ENCODE measurements around the gene RAB40B.

The RAB40B gene

GRCh38 chr17:82662711-82663261, 35.7 kb downstream of the RAB40B start:
- no peak; the same call in 2 of the 3 replicates for ATAC-seq
- TF ChIP-seq SNAI2 (CRISPR knock-in tag; IDR thresholded peaks at IDR 0.05) (no peak), ZFP30 (CRISPR knock-in tag; IDR thresholded peaks at IDR 0.05) (no peak), ZNF8 (CRISPR knock-in tag; IDR thresholded peaks at IDR 0.05) (no peak), ZNF565 (CRISPR knock-in tag; conservative IDR thresholded peaks at IDR 0.05; ENCODE audit: low read depth) (no peak), ZC3H10 (CRISPR knock-in tag; IDR thresholded peaks at IDR 0.05) (no peak), ZNF70 (CRISPR knock-in tag; IDR thresholded peaks at IDR 0.05) (no peak), ARNTL (CRISPR knock-in tag; IDR thresholded peaks at IDR 0.05; ENCODE audit: borderline replicate concordance, low read depth) (no peak), PPARA (CRISPR knock-in tag; IDR thresholded peaks at IDR 0.05; ENCODE audit: borderline replicate concordance) (no peak), CSRNP3 (CRISPR knock-in tag; IDR thresholded peaks at IDR 0.05) (no peak), ESRRG (CRISPR knock-in tag; IDR thresholded peaks at IDR 0.05) (no peak), TOX (CRISPR knock-in tag; IDR thresholded peaks at IDR 0.05; ENCODE audit: borderline replicate concordance) (no peak), ISL1 (CRISPR knock-in tag; IDR thresholded peaks at IDR 0.05) (no peak), CSDC2 (CRISPR knock-in tag; IDR thresholded peaks at IDR 0.05) (no peak), CREB5 (CRISPR knock-in tag; IDR thresholded peaks at IDR 0.05; ENCODE audit: low read depth) (no peak), TCF4 (CRISPR knock-in tag; IDR thresholded peaks at IDR 0.05; ENCODE audit: borderline replicate concordance) (no peak), TSHZ2 (CRISPR knock-in tag; IDR thresholded peaks at IDR 0.05) (no peak), PATZ1 (CRISPR knock-in tag; IDR thresholded peaks at IDR 0.05; ENCODE audit: borderline replicate concordance) (no peak)

- no peak for ATAC-seq
- TF ChIP-seq GLIS3 (CRISPR knock-in tag; IDR thresholded peaks at IDR 0.05) = no peak
- TF ChIP-seq ZC3H10 (CRISPR knock-in tag; IDR thresholded peaks at IDR 0.05) = no peak
- TF ChIP-seq ISL1 (CRISPR knock-in tag; IDR thresholded peaks at IDR 0.05) = no peak
- TF ChIP-seq TCF4 (CRISPR knock-in tag; IDR thresholded peaks at IDR 0.05; ENCODE audit: borderline replicate concordance) = no peak
- TF ChIP-seq CREB5 (CRISPR knock-in tag; IDR thresholded peaks at IDR 0.05; ENCODE audit: low read depth) = no peak
- no peak for TF ChIP-seq ZNF8 (CRISPR knock-in tag; IDR thresholded peaks at IDR 0.05)
- TF ChIP-seq RARB (CRISPR knock-in tag; IDR thresholded peaks at IDR 0.05) = no peak
- no peak for TF ChIP-seq PATZ1 (CRISPR knock-in tag; IDR thresholded peaks at IDR 0.05; ENCODE audit: borderline replicate concordance)
These were observed 36.5 kb downstream of the RAB40B start for GRCh38 chr17:82661717-82662683.

Data from SK-N-SH treated with all-trans-retinoic acid at 6 μM for 48 hours (cell line).